Measurements from ENCODE around the gene FGF1.

Gene FGF1

DNA sequence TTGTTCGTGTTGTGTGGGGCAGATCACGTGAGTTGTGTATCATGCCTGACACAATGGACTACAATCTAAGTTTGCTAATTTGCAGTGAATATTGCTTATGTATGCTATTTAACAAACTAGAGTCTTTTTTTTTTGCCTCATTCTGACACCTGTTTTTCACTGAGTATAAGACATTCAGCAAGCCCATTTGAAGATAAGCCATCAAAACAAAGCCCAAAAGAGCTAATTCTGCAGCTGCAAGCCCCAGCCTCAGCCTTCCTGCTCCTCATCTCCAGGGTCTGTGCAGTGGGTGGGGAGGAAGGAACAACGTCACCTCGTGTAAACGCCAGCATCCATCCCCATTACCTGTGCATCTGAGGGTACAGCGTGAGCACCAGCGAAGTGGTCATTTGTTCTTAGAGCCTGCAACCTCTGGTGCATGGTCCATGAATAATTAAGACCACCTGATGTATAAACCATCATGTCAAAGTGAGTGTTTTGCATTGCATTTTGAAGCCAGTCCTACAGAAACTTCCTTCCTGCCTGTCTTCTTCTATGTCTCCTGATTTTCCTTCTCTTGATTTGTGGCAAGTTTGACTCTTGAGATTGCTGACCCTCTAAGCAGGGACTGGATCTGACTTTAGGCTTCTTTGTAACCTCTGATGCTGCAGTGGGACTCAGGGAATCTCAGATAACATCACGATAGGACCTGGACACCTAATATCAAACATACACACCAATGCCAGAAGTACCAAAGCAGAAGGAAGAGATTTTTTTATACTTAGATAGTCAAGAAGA, 73.2 kb downstream of the FGF1 start:
- DNase-seq (ENCODE audit: low read depth in 2 of 2) = no peak

DNA sequence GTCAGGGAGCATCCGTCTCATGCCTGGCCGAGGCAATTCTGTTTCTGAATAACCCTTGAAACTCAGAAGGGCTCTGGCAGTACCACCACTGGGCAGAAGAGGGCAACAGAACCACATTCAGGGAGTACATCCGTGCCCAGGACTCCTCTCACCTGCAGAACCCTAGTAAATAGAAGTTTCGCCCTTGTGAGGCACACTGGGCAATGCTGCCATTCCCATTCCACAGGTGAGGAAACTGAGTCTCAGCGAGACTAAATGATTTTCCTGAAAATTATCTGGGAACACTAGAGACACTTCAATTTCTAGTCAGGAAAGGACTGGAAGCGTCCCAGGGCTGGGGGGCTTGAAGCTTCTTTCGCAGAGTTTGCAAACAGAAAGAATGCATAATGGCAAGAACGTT, 74.7 kb downstream of the FGF1 start:
- DNase-seq (ENCODE audit: low read depth in 2 of 2) = peak; percentile 27 to 35

DNA sequence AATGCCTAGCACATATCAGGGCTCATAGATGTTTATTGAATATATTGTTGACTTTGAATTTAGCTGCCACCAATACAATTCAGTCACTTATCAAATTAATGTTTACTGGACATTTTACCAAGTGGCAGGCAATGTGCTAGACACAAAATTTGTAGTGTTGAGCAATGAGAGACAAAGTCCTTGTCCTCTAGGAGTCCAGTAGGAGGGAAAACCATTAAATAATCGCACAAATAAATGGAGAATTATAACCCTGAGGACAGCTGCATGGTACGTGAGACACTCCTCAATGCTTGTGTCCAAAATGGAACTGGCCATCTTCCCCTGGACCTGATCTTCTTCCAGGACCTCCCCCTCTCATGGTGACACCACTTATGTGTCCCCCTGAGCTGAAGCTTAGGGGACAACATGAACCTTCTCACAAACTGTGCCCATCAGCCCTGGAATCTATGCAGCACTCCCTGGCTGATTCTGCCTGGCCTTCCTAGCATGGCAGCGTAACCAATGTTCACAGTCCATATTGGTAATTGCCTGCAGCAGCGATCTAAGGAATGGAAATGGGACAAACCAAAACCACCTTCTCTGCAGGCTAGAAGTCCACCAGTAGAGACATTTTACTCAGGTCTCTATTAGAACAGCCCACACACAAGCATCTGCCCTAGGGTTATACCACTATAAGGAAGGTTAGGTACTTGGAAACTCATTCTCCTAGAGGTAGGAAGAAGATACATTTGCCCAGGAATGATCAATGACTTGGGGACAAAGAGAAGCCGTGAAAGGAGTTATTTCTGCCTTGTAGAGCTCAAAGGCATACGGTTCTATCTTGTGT, 75.5 kb downstream of the FGF1 start:
- DNase-seq (ENCODE audit: low read depth in 2 of 2) = no peak

DNA sequence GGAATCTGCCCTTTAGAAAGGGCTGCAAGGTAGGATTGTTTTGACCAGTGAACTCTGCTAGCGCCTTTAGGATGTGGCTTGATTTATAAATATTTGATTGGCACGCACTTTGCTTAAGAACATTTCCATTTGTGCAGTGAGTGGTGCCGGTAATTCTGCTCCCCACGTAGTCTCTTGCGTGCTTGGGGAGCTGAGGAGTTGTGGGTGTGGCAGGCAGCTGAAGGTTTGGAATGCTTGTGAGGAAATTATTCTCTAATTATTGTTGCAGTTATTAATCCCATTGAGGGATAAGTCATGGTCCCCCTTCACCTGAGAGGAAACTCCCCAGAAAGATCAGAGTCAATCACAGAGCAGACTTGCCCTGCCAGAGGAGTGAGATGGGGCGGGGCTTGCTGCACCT, 76.7 kb downstream of the FGF1 start:
- no peak for DNase-seq (ENCODE audit: low read depth in 2 of 2)

DNA sequence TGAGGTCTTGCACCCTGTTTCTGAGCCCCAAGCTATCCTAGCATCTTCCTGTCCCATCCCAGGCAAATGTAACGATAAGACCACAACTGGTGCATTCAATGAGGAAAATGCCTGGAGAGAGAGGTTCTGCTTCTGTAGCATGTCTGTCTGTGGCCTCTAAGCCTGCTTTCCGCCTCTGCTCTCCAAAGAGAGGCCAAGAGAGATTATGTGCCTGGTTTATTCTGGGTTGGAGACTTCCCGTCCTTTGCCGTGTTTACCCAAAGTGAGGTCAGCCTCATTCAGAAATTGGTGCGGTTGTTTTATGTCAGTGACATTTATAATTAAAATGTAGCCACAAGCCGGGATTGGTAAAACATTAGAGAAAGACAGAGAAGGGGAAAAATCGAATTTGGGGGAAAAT, 77.8 kb downstream of the FGF1 start:
- no peak for DNase-seq (ENCODE audit: low read depth in 2 of 2)

DNA sequence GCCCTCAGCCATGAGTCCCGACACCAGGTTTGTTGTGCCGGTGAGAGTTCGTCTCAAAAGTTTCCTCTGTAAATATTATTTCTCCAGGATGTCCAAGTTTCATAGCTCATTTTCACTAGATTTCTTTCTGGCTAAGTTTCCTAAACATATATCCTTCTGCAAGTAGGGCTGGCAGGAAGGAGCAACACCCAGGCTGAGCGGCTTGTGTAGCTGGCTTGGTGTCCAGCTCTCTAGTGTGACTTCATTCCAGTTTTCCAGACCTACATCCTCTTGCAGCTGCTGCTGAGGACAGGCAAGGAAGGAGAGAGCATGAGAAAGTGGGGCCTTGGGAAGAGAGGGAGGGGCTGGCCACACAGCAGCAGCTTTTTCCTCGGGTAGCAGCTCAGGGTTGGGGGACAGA, 80.3 kb downstream of the FGF1 start:
- DNase-seq (ENCODE audit: low read depth in 2 of 2) = no peak

DNA sequence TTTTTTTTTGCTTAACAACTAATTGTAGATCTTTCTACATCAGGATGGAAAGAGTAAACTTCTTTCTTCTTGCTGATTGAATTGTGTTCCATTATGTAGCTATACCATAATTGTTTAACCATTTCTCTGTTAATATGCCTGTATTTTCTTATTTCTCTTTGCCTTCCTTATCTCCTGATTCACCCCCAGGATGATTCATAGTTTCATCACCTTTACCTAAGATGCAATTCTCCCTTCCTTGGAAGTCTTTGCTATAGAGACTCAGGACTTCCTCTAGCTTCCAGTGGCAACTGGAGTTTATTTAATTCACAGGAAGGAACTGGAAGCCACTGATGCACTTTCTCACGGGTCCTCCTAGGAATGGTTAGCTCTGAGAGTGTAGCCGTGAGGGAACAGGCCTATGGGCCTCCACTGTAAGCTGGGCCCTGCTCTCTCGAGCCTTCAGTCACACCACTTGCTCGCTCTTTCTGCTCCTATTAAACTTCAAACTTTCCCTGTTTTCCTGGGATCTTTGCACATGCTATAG, 83.1 kb downstream of the FGF1 start:
- DNase-seq (ENCODE audit: low read depth in 2 of 2) = no peak

DNA sequence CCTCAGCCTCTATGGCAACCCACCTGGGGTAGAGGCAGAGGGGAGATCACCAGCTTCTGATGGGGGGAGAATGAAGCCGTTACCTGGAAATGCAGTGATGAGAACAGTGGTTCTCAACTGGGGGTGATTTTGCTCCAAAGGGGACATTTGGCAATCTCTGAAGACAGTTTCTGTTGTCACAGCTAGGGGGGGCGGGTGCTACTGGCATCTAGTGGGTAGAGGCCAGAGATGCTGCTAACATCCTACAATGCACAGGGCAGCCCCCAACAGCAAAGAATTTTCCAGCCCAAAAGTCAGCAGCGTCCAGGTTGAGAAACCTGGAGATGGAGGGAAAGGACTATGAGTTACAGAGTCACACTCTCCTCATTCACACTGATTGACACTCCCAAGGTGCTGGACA, 84.5 kb downstream of the FGF1 start:
- DNase-seq (ENCODE audit: low read depth in 2 of 2) = no peak

DNA sequence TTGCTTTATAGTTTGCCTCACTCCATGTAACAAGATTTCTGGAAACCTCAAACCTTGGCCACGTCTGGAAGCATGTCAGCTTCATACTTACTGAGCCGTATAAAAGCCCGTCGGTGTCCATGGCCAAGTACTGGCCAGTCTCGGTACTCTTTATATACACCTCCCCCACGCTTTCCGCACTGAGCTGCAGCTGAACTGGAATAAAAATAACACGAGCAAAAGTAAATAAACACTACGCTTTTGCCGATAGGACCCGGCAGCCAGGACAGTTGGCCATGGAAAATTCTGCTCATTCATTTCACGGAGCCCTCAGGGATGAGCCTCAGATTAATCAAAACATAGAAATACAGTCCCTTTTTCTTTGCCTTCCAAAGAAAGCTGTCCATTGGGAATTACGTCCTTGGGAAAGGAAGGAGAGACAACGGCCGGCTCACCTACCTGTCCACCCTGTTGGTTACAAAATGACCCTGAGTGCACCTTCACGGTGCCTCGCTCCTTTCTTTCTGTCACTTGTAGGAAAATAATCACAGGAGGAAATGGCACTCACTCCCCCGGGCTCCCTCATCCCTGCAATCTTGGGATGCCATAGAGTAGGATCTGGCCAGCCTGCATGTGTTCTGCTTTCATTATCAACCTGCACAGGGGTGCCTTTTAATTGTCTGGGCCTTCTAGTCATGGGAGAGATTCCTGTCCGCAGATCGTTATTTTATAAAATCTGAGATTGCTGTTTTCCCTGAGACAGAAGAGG, 85.1 kb downstream of the FGF1 start:
- no peak for DNase-seq (ENCODE audit: low read depth in 2 of 2)

DNA sequence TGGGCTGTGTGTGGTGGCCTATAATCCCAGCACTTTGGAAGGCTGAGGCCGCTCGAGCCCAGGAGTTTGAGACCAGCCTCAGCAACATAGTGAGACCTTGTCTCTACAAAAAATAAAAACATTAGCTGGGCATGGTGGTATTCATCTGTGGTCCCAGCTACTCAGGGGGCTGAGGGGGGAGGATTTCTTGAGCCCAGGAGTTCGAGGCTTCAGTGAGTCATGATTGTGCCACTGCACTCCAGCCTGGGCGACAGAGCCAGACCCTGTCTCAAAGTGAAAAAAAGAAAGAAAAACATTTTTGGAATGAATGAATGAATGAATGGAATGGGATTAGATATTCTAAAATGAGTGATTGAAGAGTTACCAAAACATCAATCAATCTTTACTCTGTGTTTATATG, 85.8 kb downstream of the FGF1 start:
- DNase-seq (ENCODE audit: low read depth in 2 of 2) = no peak

DNA sequence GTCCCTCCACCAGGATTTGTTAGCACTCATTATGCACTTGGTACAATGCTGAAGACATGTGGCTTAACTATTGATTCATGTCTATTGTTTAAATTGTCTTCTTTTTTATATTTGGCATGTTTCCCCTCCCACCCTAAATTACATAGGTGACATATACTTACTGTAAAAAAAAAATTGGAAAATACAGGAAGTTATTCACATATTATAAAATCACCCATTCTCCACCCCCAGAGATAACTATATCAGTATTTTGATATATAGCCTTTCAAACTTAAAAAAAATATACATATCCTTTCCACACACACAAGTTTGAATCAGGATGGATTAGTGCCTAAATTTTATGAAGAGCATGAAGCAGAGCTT, 87.6 kb downstream of the FGF1 start:
- no peak for DNase-seq (ENCODE audit: low read depth in 2 of 2)

DNA sequence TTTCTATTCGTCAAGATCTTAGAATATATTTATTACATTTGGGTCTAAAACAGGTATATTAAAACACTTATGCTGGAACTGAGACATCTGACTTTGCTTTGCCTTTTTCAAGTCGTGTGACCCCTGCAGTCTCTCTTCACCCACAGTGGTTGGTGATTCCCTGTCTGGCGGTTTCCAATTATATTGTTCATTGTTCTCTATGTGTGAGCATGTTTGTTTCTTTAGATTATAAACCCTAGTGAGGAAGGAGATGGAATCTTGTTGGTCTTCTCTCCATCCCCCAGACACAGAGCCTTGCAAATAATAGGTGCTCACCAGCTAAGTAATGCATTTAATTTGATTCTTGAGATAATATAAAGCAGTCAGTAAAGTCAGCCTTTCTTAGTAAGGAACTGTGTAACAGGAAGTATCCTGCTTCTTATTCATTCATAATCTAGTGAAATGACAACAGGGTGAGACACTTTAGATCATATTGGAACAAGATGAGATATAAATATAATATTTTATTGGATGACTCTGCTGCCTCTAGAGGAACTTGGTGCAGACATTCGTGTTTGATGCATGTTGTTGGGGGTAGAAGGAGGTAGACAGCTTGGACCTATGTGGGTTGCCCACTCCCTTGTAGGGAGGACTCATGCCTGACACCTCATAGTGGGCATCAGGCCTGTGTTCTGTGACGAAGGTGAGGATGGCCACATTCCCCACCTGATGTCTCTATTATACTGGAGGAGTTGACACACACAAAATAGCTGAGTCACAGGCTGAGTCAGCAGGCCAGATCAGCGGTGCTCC, 88.1 kb downstream of the FGF1 start:
- DNase-seq (ENCODE audit: low read depth in 2 of 2) = no peak

DNA sequence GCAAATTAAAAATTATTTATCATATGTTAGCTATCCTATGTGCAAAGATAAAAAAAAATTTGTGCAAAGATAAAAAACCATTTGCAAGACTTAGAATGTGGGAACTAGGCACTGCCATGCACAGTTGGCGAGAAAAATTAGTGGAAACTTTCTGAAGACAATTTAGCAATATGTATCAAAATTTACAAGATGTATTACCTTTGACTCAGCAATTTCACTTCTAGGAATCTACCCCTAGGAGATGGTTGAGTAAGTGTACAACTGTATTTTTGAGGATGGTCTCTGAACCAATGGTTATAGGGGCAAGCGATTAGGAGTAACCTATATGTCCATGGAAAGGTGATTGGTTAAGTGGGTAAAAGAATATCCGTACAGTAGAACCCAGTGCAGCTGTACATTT, 88.9 kb downstream of the FGF1 start:
- no peak for DNase-seq (ENCODE audit: low read depth in 2 of 2)

DNA sequence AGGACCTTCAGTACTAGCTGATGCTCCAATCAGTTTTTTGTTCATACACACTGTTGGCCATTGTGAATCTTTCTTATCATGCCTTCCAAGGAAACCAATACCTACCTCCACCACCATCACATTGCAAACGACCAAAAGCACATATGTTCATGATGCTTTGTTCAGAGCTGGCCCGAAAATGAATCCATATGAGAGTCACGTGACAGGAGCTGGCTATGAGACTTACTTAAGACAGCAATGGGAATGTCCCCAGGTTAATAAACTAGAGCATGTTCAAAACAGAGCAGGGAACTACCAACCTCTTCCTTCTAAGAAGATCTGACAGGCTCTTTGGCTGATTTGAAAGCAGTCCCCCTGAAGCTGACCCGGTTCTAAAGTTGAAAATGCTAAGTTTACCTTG, 93.5 kb downstream of the FGF1 start:
- no peak for DNase-seq (ENCODE audit: low read depth in 2 of 2)

DNA sequence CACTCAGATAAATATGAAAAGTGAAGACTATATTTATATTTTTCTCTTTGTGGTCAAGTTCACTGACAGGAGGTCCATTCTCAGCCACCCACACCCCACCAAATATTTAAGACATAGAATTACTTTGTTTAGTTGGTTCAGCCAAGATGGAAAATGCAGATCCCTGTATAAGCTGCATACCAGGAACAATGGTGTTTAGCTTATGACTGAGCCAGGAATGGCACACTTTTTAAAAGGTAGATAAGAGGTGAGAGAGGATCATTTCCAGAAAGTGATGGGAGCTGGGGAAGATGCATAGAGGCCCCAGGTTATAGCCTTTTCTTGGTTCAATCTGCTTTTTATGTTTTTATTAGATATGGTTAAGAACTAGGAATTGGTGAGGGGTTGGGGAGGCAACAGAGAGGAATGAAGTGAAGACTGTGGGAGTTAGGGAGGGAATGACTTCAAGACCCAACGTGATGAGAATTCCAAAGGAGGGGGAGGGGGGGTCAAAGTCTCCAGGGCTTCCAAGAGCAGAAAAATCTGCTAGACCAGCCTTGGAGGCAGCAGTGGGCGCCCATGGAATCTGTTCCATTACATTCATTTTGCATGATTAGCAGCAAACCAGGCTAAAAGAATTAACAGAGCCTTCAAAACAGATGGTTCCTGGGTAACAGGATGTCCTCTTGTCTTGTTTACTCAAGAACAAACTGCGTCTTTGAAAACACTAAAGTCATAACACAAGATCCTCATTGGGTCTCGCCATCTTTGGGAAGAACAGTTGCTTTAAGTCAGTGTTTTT, 95.2 kb downstream of the FGF1 start:
- no peak for DNase-seq (ENCODE audit: low read depth in 2 of 2)

DNA sequence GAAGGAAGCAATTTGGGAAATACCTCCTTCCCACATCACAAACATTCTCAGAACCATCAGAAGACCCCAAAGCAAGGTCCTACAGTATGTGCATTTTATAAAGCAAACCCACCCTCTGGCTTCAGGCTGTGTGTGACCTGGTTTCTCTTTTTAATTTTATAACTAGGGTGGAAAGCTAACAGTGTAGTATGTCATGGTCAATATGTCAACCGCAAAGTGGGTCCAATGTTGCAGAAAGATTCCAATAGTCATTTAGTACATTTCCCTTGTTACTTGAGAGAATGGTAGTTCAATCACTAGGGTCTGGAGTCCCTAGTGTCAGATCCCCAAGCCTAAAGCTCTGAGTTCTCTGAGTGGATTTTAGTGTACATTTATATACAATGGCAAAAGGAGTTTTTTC, 96.2 kb downstream of the FGF1 start:
- no peak for DNase-seq (ENCODE audit: low read depth in 2 of 2)

DNA sequence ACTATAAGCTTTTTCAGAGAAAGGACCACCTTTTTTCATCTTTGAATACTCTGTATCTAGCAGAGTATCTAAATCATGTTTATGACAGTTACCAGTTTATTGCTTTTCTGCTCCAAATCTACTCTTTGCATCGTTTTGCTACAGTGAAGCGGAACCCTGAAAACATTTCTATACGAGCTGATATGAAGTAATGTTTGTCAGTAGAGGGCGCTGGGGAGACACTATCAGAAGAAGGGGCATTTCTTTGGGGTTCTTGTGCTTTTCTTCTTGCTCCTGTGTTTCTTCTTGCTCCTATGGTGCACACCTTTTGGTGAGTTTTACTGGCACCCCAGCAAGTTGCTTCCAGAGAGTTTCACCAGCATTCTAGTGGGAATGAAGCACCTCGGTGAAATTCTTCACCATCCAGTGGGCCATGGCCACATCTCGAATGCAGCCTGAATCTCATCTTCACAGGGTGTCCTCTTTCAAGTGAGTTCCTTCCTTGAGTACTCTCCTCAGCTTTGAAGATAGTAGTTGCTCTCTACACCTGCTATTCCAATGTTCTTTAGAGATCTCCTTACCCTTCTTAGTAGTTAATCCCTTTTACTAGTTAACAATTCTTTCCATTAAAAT, 98.4 kb downstream of the FGF1 start:
- DNase-seq (ENCODE audit: low read depth in 2 of 2) = no peak

DNA sequence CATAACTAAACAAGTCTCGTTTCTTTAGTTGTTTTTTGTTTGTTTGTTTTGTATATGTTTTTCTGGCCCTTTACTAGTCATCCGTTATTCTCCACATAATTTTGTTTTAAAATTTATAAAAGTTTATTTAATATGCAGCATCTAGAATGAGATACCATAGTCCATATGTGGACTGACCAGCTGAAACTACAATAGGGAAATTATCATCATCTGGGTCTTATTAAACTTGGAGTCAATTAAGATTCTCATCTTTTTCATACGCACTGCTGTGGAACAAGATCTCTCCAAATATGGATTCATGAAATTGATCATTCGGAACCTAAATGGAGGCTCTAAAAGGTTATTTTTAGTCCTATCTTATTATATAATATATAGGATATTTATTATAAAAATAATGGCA, 99.3 kb downstream of the FGF1 start:
- no peak for DNase-seq (ENCODE audit: low read depth in 2 of 2)

DNA sequence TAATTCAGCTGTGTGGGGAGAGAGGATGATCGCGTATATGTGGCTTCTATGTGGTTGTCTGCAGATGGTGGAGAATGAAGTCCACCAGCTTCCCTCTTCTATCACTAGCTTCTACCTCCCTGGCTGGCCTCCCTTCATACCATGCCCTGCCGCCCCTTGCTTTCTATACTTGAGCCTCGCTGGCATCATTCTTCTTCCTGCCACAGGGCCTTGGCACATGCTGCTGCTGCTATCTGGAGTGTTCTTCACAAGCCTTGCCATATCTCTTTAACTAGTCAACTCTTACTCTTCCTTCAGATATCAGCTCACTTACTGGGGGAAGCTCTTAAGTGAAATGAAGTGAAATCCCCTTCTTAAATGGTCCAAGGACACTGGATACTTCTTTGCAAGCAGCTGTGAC, 100.4 kb downstream of the FGF1 start:
- DNase-seq (ENCODE audit: low read depth in 2 of 2) = no peak

DNA sequence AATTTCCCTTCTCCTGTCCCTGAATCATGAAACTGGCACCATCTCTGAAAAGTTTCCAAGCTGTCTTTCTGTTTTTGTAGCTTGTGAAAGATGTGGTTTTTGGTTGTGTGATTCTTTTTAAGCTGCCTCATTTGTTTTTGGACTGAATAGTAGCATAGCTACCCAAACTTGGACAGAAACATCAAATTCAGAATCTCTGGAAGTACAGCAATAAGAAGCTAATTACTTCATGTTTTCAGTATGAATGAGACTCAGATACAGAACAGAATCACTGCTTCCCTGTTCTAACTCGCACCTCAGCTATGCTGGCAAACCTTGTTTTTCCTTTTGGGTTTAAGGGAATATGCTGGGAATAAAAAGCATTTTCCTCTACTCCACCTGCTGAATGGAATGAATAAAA, 101.0 kb downstream of the FGF1 start:
- no peak for DNase-seq (ENCODE audit: low read depth in 2 of 2)
